Measurements from ENCODE around the gene TMEM109. TPM values are rescaled to one million over a fixed set of nuclear protein-coding genes. Genes with fewer than 3 reads are reported as not detected.

Gene TMEM109
- total and polyA plus RNA-seq, 8 donors = 82.9 to 130 (median 92.7) TPM

- Histone ChIP-seq H3K27me3 (no peaks in the 10 kb centered on the region), H3K36me3 (peaks cover 0 to 88% of the 10 kb centered on the region in 2 donors), H3K27ac (no peak overlapping the region), H3K4me3 (no peak overlapping the region), H3K9me3 (no peaks in the 10 kb centered on the region), H3K4me1 (peaks cover 0 to 15% of the 10 kb centered on the region in 2 donors)
- intact Hi-C loops (cut with DNase I) = loop anchor here in 1 of 2 donors (5.0 kb wide), 1 partner anchor 63 kb away; no protein-coding TSS in a partner anchor
- no peak for TF ChIP-seq CTCF (IDR thresholded peaks at IDR 0.05)
- ATAC-seq (no peak), DNase-seq (no peak)
Measured at GRCh38 chr11:60899977-60900376, 14.0 kb upstream of the TMEM109 start.

- no peak for TF ChIP-seq CTCF (IDR thresholded peaks at IDR 0.05)
- intact Hi-C loops (cut with DNase I) = no loop called here
- Histone ChIP-seq H3K9me3 (no peaks in the 10 kb centered on the region), H3K27ac (no peak overlapping the region), H3K27me3 (no peaks in the 10 kb centered on the region), H3K4me3 (no peak overlapping the region), H3K36me3 (peaks cover 0 to 80% of the 10 kb centered on the region in 2 donors), H3K4me1 (peaks cover 0 to 23% of the 10 kb centered on the region in 2 donors)
- DNase-seq (no peak), ATAC-seq (no peak)
Measured at GRCh38 chr11:60900673-60901404, 13.1 kb upstream of the TMEM109 start.

- ATAC-seq = no peak
- H3K4me3 ChIP-seq = no peak overlapping the region
- no peak overlapping the region for H3K27ac ChIP-seq
- intact Hi-C loops (cut with DNase I) = no loop called here
- TF ChIP-seq CTCF (IDR thresholded peaks at IDR 0.05) = no peak
- no peaks in the 10 kb centered on the region for H3K27me3 ChIP-seq
- H3K4me1 ChIP-seq = peaks cover 0 to 28% of the 10 kb centered on the region in 2 donors
- DNase-seq = no peak
- H3K9me3 ChIP-seq = no peaks in the 10 kb centered on the region
- H3K36me3 ChIP-seq = peaks cover 0 to 62% of the 10 kb centered on the region in 2 donors
Measured at GRCh38 chr11:60902625-60903024, 11.3 kb upstream of the TMEM109 start.

- no peaks in the 10 kb centered on the region for H3K27me3 ChIP-seq
- H3K4me1 ChIP-seq = peaks cover 0 to 32% of the 10 kb centered on the region in 2 donors
- H3K9me3 ChIP-seq = no peaks in the 10 kb centered on the region
- TF ChIP-seq CTCF (IDR thresholded peaks at IDR 0.05) = no peak
- peak overlapping the region in 1 of 2 donors; percentile 90 for H3K27ac ChIP-seq
- H3K4me3 ChIP-seq = peak overlapping the region in 1 of 2 donors; percentile 71
- no peak for DNase-seq
- ATAC-seq = no peak
- intact Hi-C loops (cut with DNase I) = no loop called here
- peaks cover 0 to 38% of the 10 kb centered on the region in 2 donors for H3K36me3 ChIP-seq
Measured at GRCh38 chr11:60905047-60905446, 8.9 kb upstream of the TMEM109 start.

- no peak for TF ChIP-seq CTCF (IDR thresholded peaks at IDR 0.05)
- intact Hi-C loops (cut with DNase I) = no loop called here
- Histone ChIP-seq H3K4me1 (peaks cover 0 to 34% of the 10 kb centered on the region in 2 donors), H3K36me3 (peaks cover 0 to 32% of the 10 kb centered on the region in 2 donors), H3K4me3 (peak overlapping the region; percentile 71 to 92), H3K9me3 (no peaks in the 10 kb centered on the region), H3K27me3 (no peaks in the 10 kb centered on the region), H3K27ac (peak overlapping the region; percentile 83 to 90)
- ATAC-seq (peak; percentile 27), DNase-seq (no peak)
Measured at GRCh38 chr11:60905551-60906113, 8.3 kb upstream of the TMEM109 start.

All from left lung (tissue), 10 donors.